IPS-20b (cell line): ENCODE measurements around the gene TAS2R43.
"Not testable (repeated sequence)": the region's sequence is repeated elsewhere in the genome, so short reads cannot be mapped to it uniquely, and the experiment has no call there.

Experiments used
- H3K27ac ChIP-seq: one replicate; pipeline ENCODE4 v1.5.1; 2013; ENCODE audit warnings: low read length
- H3K27me3 ChIP-seq: 2 replicates; pipeline ENCODE4 v1.6.1; 2013; ENCODE audit warnings: mild to moderate bottlenecking, low read length, inconsistent platforms; ENCODE audit not compliant: insufficient read depth
- H3K36me3 ChIP-seq: 2 replicates; pipeline ENCODE4 v1.6.1; 2013; ENCODE audit warnings: low read depth, mild to moderate bottlenecking, inconsistent platforms, low read length, moderate library complexity; ENCODE audit not compliant: insufficient read depth
- H3K4me1 ChIP-seq: 2 replicates; pipeline ENCODE4 v1.6.1; 2013; ENCODE audit warnings: mild to moderate bottlenecking, control low read depth, inconsistent platforms, low read length, moderate library complexity; ENCODE audit not compliant: insufficient read depth
- H3K4me3 ChIP-seq: 2 replicates; pipeline ENCODE4 v1.5.1; 2013; ENCODE audit warnings: mild to moderate bottlenecking, low read length, inconsistent platforms
- H3K9ac ChIP-seq: 2 replicates; pipeline ENCODE4 v1.6.1; 2013; ENCODE audit warnings: low read depth, mild to moderate bottlenecking, inconsistent platforms, low read length, moderate library complexity
- H3K9me3 ChIP-seq: 2 replicates; pipeline ENCODE4 v1.6.1; 2013; ENCODE audit warnings: mild to moderate bottlenecking, low read depth, low read length, inconsistent platforms; ENCODE audit not compliant: insufficient read depth

Gene TAS2R43

DNA sequence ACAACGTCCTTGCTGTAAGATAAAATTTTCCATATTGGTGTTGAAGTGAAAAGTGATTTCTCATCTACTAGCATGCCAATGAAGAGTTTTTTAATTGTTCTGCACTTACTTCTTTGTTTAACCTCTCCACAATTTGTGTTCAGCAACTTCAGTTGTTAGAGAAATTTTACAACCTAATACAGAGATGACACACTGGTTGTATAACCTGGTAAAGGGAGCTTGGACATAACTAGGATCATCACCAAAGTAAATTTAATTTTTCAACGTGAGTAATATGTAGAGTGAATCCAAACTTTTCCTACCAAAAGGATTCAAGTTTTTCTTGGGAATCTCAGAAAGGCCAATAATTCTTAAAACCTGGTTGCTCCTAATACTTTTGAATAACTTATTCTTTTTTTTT lies 13.4 kb upstream of the TAS2R43 start:
- no peak overlapping the region for H3K4me3 ChIP-seq

DNA sequence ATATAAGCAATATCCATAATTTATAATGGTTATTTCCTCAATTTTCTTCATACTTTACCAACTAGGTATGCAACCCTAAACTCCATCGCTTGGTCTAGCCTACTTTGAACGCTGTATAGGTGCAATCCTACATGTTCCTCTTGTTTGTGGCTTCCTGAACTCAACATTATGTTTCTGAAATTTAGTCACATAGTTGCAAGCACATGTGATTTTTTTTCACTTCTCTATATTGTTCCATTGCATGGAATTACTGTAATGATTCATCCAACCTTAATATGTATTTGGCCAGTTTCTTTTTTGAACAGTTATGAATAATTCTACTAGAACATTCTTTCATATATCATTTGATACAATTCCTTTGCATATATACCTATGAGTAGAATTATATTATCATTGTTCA lies 2.8 kb upstream of the TAS2R43 start:
- not testable (repeated sequence) for H3K27me3 ChIP-seq, H3K4me3 ChIP-seq, H3K36me3 ChIP-seq, H3K9me3 ChIP-seq, H3K9ac ChIP-seq, H3K27ac ChIP-seq, H3K4me1 ChIP-seq

More for the DNA sequence above, 13.4 kb upstream of the TAS2R43 start:
- Histone ChIP-seq H3K36me3 (peaks cover 16% of the 10 kb centered on the region), H3K27me3 (no peaks in the 10 kb centered on the region), H3K9ac (no peak overlapping the region), H3K4me1 (no peaks in the 10 kb centered on the region), H3K27ac (no peak overlapping the region), H3K9me3 (no peaks in the 10 kb centered on the region)

DNA sequence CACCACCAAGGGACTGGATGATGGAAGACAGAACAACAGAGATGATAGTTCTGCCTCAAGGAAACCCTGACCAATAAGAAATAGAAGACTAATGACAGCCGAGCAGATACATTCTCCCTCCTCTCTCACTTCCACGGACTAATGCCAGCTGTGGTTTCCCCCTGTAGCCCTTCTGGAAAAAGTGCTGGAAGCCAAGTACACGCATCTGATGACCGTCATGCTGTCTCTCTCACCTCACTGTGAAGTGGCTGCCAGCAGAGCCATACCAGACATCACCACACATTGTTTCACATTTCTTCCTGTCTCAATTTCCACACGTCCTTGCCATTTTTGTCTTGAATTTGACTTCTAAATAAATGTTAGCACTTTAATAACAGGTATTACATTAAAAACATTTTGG lies 2.9 kb downstream of the TAS2R43 start:
- Histone ChIP-seq H3K4me3 (no peak overlapping the region), H3K27ac (no peak overlapping the region), H3K9me3 (peaks cover 1% of the 10 kb centered on the region; the same call in 1 of the 2 replicates), H3K4me1 (no peaks in the 10 kb centered on the region), H3K36me3 (0 out of 2 replicates have a peak, but pooled peaks cover 2% of the 10 kb centered on the region), H3K9ac (no peak overlapping the region), H3K27me3 (no peaks in the 10 kb centered on the region)

DNA sequence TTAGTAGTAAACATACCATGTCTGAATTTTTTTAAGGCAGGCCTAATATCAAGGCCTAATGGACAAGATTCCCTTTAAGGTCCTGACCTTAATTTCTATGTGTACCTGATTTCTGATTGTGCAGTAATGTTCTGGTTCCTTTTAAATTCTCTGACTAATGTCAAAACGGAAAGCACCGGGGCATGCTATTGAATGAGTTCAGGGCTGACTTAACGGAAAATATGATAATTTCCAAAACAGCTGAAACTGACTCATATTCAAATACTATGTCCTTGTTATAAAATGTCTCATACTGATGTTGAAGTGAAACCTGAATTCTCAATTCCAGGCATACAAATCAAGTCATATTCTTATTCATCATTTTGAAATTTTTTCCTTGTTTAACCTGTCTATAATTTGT lies 6.7 kb downstream of the TAS2R43 start:
- H3K27ac ChIP-seq, result no peak overlapping the region
- H3K4me3 ChIP-seq, result no peak overlapping the region
- H3K27me3 ChIP-seq, result no peaks in the 10 kb centered on the region
- 0 out of 2 replicates have a peak, but pooled peaks cover 7% of the 10 kb centered on the region for H3K36me3 ChIP-seq
- peaks cover 21% of the 10 kb centered on the region for H3K9me3 ChIP-seq
- H3K9ac ChIP-seq, result no peak overlapping the region
- no peaks in the 10 kb centered on the region for H3K4me1 ChIP-seq

DNA sequence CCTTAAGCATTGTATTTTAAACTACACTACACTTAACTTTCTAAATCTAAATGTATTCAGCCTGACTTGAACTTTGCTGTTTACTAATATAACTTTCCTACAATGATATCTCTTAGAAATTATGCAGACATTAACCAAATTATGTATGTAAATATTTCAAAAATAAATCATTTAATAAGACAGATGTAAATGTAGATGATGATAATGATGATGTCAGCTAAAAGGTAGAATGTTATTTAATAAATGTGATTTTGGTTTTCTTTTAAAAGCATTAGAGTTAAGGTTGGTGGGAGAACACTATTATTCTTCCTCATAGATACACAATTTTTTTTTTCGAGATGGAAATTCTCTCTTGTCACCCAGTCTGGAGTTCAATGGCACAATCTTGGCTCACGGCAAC lies 10.1 kb downstream of the TAS2R43 start:
- no peak overlapping the region for H3K4me3 ChIP-seq
- H3K36me3 ChIP-seq, result 0 out of 2 replicates have a peak, but pooled peaks cover 7% of the 10 kb centered on the region
- H3K27ac ChIP-seq, result no peak overlapping the region
- H3K27me3 ChIP-seq, result no peaks in the 10 kb centered on the region
- H3K9ac ChIP-seq, result no peak overlapping the region
- H3K4me1 ChIP-seq, result no peaks in the 10 kb centered on the region
- H3K9me3 ChIP-seq, result peaks cover 21% of the 10 kb centered on the region

DNA sequence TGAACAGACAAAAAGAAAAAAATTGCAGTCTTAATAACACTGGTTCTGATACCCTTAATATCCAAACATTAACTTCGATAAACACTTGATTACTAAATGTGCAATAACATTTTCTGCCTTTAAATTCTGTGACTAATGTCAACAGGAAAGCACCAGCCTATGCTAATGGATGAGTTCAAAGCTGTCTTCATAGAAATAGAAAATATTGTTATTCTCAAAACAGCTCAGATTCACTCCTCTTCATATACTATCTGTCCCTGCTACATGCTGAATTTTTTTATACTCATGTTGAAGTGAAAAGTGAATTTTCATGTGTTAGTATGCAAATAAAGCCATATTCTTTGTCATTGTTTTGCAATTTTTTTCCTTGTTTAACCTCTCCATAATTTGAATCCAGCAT lies 13.9 kb downstream of the TAS2R43 start:
- H3K9ac ChIP-seq, result no peak overlapping the region
- no peaks in the 10 kb centered on the region for H3K27me3 ChIP-seq
- H3K27ac ChIP-seq, result no peak overlapping the region
- H3K36me3 ChIP-seq, result no peaks in the 10 kb centered on the region
- H3K4me1 ChIP-seq, result no peaks in the 10 kb centered on the region
- no peak overlapping the region for H3K4me3 ChIP-seq
- peaks cover 14% of the 10 kb centered on the region for H3K9me3 ChIP-seq

DNA sequence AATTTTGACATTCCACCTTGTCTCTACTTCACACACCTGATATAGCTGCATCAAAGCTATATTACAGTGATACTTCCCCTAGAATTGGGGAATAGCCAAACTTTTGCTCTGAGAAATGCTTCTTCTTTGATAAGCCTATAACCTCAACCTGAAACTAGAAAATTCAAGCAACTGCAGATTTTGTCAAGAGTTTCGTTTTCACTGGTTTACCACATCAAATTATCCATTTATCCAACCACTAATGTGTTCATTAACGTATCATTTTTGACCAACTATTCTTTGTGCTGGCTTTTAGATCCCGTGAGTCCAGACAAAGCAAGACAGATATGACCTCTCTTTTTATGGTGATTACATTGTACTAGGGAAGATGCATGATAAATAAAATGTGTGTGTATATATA lies 16.5 kb downstream of the TAS2R43 start:
- Histone ChIP-seq H3K27me3 (no peaks in the 10 kb centered on the region), H3K36me3 (no peaks in the 10 kb centered on the region), H3K27ac (no peak overlapping the region), H3K4me1 (peaks cover 16% of the 10 kb centered on the region; the same call in 1 of the 2 replicates), H3K4me3 (no peak overlapping the region), H3K9me3 (peaks cover under 1% of the 10 kb centered on the region; the same call in 1 of the 2 replicates), H3K9ac (no peak overlapping the region)

DNA sequence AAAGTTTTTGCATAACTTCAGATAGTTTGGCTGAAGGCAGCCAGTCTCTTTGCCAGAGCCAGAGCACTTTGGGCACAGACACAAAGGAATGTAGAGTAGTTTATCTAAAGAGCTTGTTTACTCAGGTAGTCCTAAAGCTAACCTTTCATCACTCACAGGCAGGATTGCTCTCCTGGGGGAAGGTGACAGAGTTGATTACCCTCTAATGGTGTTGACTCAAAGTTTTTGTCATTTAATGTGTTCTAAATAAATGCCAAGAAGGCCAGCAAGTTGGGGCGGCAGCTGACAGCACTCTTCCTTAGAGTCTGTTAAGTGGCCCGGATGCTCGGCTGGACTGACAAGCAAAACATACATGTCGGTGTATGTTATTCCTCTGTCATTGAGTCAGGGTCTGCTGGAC lies 20.7 kb downstream of the TAS2R43 start:
- Histone ChIP-seq H3K27me3 (no peaks in the 10 kb centered on the region), H3K4me3 (no peak overlapping the region), H3K27ac (no peak overlapping the region), H3K9ac (no peak overlapping the region), H3K36me3 (no peaks in the 10 kb centered on the region), H3K4me1 (peaks cover 17% of the 10 kb centered on the region; the same call in 1 of the 2 replicates), H3K9me3 (no peaks in the 10 kb centered on the region)

DNA sequence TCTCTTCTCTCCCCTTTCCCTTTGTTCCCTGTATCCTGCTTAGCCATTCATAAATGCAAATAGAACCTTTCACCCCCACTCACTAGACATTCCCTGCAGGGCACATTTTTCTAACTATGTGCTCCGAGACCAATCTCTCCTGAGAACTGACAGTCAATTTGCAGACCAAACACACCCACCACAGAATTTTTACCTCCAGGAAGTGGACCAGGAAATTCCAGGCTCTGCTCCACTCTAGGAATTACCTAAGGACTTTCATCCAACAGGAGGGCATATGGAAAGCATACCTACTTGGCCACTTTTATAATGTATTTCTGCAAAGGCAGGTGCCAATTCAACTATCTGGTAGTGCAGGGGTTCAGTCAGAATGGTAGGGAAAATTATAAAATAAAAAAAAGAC lies 21.1 kb downstream of the TAS2R43 start:
- H3K27ac ChIP-seq, result no peak overlapping the region

DNA sequence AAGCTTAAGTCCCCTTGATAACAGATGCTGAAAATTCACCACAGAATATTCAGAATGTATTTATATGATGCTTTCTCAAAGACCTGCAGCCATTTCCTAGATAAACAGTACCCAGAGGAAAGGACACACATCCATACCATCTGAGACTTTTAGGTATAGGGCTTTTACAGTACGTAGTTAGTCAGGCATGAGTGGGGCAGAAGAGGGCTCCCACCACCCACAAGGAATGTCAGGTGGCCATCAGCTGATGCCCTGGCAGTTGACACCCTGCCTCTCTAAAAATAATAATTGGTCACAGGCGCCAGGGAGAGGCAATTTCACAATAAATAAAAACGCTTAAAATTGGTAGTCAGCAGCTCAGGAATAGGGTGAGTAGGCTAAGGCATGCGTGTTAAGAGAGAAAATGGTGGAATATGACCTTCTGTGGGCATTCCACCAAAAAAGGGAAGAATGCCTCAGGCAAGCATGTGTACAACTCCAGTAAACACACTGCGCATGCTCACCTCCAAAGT lies 22.2 kb downstream of the TAS2R43 start:
- no peaks in the 10 kb centered on the region for H3K36me3 ChIP-seq
- H3K4me1 ChIP-seq, result peaks cover 17% of the 10 kb centered on the region; the same call in 1 of the 2 replicates
- H3K27me3 ChIP-seq, result no peaks in the 10 kb centered on the region
- no peak overlapping the region for H3K27ac ChIP-seq
- H3K9me3 ChIP-seq, result no peaks in the 10 kb centered on the region
- no peak overlapping the region for H3K4me3 ChIP-seq
- no peak overlapping the region for H3K9ac ChIP-seq

More for the DNA sequence above, 21.1 kb downstream of the TAS2R43 start:
- no peak overlapping the region for H3K4me3 ChIP-seq
- H3K36me3 ChIP-seq, result no peaks in the 10 kb centered on the region
- H3K9me3 ChIP-seq, result no peaks in the 10 kb centered on the region
- no peak overlapping the region for H3K9ac ChIP-seq
- H3K4me1 ChIP-seq, result peaks cover 17% of the 10 kb centered on the region; the same call in 1 of the 2 replicates
- H3K27me3 ChIP-seq, result no peaks in the 10 kb centered on the region

DNA sequence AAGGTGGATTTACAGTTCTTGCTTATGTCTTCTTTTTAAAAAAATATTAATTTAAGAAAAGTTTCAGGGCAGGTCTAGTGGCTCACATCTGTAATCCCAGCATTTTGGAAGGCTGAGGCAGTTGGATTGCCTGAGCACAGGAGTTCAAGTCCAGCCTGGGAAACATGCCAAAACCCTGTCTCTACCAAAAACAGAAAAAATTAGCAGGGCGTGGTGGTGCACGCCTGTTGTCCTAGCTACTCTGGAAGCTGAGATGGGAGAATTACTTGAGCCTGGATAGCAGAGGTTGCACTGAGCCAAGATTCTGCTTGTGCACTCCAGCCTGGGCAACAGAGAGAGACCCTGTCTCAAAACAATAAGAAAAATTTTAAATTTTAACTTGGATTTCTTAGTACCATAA lies 24.6 kb downstream of the TAS2R43 start:
- H3K9me3 ChIP-seq, result no peaks in the 10 kb centered on the region
- no peaks in the 10 kb centered on the region for H3K27me3 ChIP-seq
- H3K4me1 ChIP-seq, result peaks cover 17% of the 10 kb centered on the region; the same call in 1 of the 2 replicates
- no peak overlapping the region for H3K27ac ChIP-seq
- no peaks in the 10 kb centered on the region for H3K36me3 ChIP-seq
- H3K9ac ChIP-seq, result no peak overlapping the region
- H3K4me3 ChIP-seq, result no peak overlapping the region

DNA sequence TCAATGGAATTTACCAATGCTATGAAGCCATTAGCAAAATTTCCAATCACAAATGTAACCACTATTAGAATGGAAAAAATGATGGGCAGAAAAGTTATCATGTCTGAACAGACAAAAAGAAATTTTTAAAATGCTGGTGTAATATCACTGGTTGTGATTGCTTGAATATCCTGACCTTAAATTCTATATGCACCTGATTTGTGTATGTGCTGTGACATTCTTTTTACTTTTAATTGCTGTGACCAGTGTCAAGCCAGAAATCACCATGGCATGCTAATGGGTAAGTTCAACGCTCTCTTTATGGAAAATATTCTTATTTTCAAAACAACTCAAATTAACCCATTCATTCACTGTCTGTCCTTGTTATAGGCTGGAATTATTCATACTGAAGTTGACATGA lies 29.9 kb downstream of the TAS2R43 start, which contains the start of gene TAS2R46:
TAS2R46 (minus strand) TSS at position 101 of the 400 bp plus-strand sequence; CDS start at position 101, 0 bp downstream.
- not testable (repeated sequence) for H3K27me3 ChIP-seq, H3K9ac ChIP-seq, H3K4me1 ChIP-seq, H3K9me3 ChIP-seq, H3K4me3 ChIP-seq, H3K27ac ChIP-seq, H3K36me3 ChIP-seq
